ENCODE data around the gene TPP1. TPM values are rescaled to one million over a fixed set of nuclear protein-coding genes. Genes with fewer than 3 reads are reported as not detected.
A peak's percentile ranks its signal among the peaks of the same experiment; 100 is the strongest.

The TPP1 gene
- total and polyA plus RNA-seq, 9 of the 15 experiments (the other 6 are each of a cell fraction or from before 2014, with no cell fraction given) = 7.5 to 75.8 (median 15.7) TPM

- ATAC-seq = no peak
These were observed 8.6 kb downstream of the TPP1 start for GRCh38 chr11:6610591-6610990.

More at GRCh38 chr11:6610591-6610990, 8.6 kb downstream of the TPP1 start:
- peak overlapping the region; percentile 99 for H3K4me2 ChIP-seq (ENCODE audit: insufficient read depth, low read length)
- H3K79me2 ChIP-seq (ENCODE audit: control insufficient read depth, insufficient read depth, low read length) = peaks cover 42% of the 10 kb centered on the region
- peak overlapping the region; percentile 92 to 97; a peak in 3 of 4 replicates for H3K9ac ChIP-seq (ENCODE audit: insufficient read depth in 1 of 2, low read depth in 2 of 2, low read length in 2 of 2)
- H3K36me3 ChIP-seq (ENCODE audit: control insufficient read depth, insufficient read depth, low read length) = peaks cover 64% of the 10 kb centered on the region
- peak overlapping the region; percentile 81 for H3K4me3 ChIP-seq
- BruUV-seq (replicated peaks) = TSS peak; percentile 59
- H3K27me3 ChIP-seq (ENCODE audit: control insufficient read depth in 2 of 2, insufficient read depth in 2 of 2, low read length in 2 of 2) = no peaks in the 10 kb centered on the region
- no peaks in the 10 kb centered on the region for H4K20me1 ChIP-seq (replicated peaks; ENCODE audit: control insufficient read depth, insufficient read depth, low read length)
- WGBS (ENCODE audit: insufficient coverage, low coverage, missing lambda C conversion rate) = 83% methylated on average over 6 of the region's 6 CpGs
- no peaks in the 10 kb centered on the region for H3K9me1 ChIP-seq (ENCODE audit: control insufficient read depth, insufficient read depth, low read length)
- TF ChIP-seq PRDM10 (IDR thresholded peaks at IDR 0.05; ENCODE audit: partially characterized antibody) = peak; percentile 61
- TF ChIP-seq YBX1 (IDR thresholded peaks at IDR 0.05) = no peak
- TF ChIP-seq MAX (CRISPR knock-in tag; IDR thresholded peaks at IDR 0.05) = peak; percentile 34; the same call in 1 of the 2 replicates
- TF ChIP-seq ZFX (CRISPR knock-in tag; IDR thresholded peaks at IDR 0.05) = 0 out of 2 replicates have a peak, but pooled peaks have one; percentile 10
- no peak for TF ChIP-seq ZBTB2 (IDR thresholded peaks at IDR 0.05)
- peak; percentile 48; the same call in 1 of the 2 replicates for TF ChIP-seq RBFOX2 (IDR thresholded peaks at IDR 0.05; ENCODE audit: low read depth, low read length)
- 0 out of 2 replicates have a peak, but pooled peaks have one; percentile 56 for TF ChIP-seq CBX1 (IDR thresholded peaks at IDR 0.05; ENCODE audit: low read depth)
- TF ChIP-seq POLR2AphosphoS2 (IDR thresholded peaks at IDR 0.05; ENCODE audit: low read length) = peak; percentile 24
- intact Hi-C loops (cut with micrococcal nuclease) (no loop called here), in situ Hi-C loops (cut with MboI) (no loop called here)
- no peaks in the 10 kb centered on the region for H3K9me3 ChIP-seq (replicated peaks; ENCODE audit: control insufficient read depth, insufficient read depth, low read depth, low read length)
- POLR2A ChIA-PET = interaction anchor here (0.6 to 1.3 kb wide), 2 partner anchors 57 to 191 kb away, joined by 3 to 6 read pairs; no protein-coding TSS in a partner anchor
- H3K4me1 ChIP-seq (replicated peaks in 1 of 2; ENCODE audit: control insufficient read depth in 2 of 2, insufficient read depth in 2 of 2, low read length in 2 of 2) = peaks cover 33% of the 10 kb centered on the region in 2 experiments
- DNase-seq (ENCODE audit: extremely low read depth in 1 of 4, low spot score in 3 of 4) (peak in 2 of 4 experiments; percentile 43 to 46), FAIRE-seq (no peak)
- H3K27ac ChIP-seq (ENCODE audit: extremely low read depth, low read depth, low read length) = no peak overlapping the region; the same call in 2 of the 3 replicates
- CTCF ChIA-PET (ENCODE audit: low intra/inter-chr PET ratio) = no interaction called here
- no peak overlapping the region for H2AFZ ChIP-seq (ENCODE audit: low read depth, low read length)

Data from K562 (cell line).